SK-N-MC (cell line): ENCODE measurements around the gene EVC2.

ENCODE experiments used
- EZH2 ChIP-seq: fragments of 200-600 bp; sonication (generic); IDR thresholded peaks from one replicate; pipeline ENCODE4 v1.6.1; 2017; ENCODE audit warnings: antibody characterized with exemption
- POLR2AphosphoS5 ChIP-seq: IDR thresholded peaks from 2 replicates; pipeline ENCODE4 v1.6.1; 2012; ENCODE audit warnings: mild to moderate bottlenecking, low read depth, low read length, borderline replicate concordance

DNA sequence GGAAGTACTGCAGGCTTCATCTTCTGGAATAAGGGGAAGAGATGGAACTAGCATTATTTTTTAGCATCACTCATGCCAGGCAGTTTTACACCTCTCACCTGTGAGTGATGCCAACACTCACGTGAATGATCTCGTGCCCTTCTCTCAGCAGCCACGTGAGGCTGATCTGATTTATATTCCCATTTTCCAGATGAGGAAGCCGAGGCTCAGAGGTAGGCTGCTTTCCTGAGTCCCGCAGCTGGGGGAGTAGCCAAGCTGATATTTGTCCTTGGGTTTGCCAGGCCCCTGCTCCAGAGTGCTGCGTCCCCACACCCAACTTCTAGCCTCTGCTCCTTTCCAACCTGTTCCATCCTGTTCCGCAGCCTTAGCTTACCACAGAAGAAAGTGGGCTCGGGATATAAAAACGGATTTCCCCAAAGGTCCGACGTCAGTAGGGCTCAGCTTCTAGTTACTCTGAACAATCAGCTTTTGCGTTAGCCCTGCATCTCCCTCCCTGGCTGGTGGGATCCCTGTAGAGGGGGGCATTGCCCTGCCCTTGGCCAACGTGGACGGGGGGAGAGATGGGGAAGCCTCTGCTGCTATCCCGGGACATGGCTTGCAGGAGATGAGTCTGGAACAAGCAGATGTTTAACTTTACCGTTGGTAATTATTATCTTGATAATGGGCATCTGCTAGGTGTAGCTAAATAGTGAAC, 11.9 kb upstream of the EVC2 start:
- TF ChIP-seq POLR2AphosphoS5 = no peak
- no peak for TF ChIP-seq EZH2
